Muscle of leg (tissue), 11 donors: ENCODE measurements around the gene RAP2A. TPM values are rescaled to one million over a fixed set of nuclear protein-coding genes. Genes with fewer than 3 reads are reported as not detected.

Experiments used
- DNase-seq: peaks from one replicate; pipeline ENCODE4 v3.0.0; 2013
- H3K27ac ChIP-seq: one replicate; pipeline ENCODE4 v1.5.1; 2013; ENCODE audit warnings: mild to moderate bottlenecking, low read length, control low read depth
- H3K27me3 ChIP-seq: one replicate; pipeline ENCODE4 v1.6.1; 2013; ENCODE audit warnings: low read length; ENCODE audit not compliant: control insufficient read depth, insufficient read depth
- H3K36me3 ChIP-seq: one replicate; pipeline ENCODE4 v1.6.1; 2013; ENCODE audit warnings: low read length; ENCODE audit not compliant: control insufficient read depth, insufficient read depth
- H3K4me1 ChIP-seq: one replicate; pipeline ENCODE4 v1.6.1; 2013; ENCODE audit warnings: low read length; ENCODE audit not compliant: control insufficient read depth, insufficient read depth
- H3K4me3 ChIP-seq: one replicate; pipeline ENCODE4 v1.5.1; 2013; ENCODE audit warnings: low read length, control low read depth
- H3K9me3 ChIP-seq: replicated peaks from 2 replicates; pipeline ENCODE4 v1.6.1; 2013; ENCODE audit warnings: low read depth, low read length; ENCODE audit not compliant: control insufficient read depth
- WGBS: methylation state at CpG from one replicate; pipeline ENCODE4 v1.1.5; 2013; ENCODE audit warnings: missing lambda C conversion rate; ENCODE audit not compliant: insufficient coverage; 5-methylcytosine and 5-hydroxymethylcytosine counted together
- polyA plus RNA-seq, 8 donors: library from polyadenylated mRNA; unstranded; fragments of 120-200 nt; gene quantifications; one replicate each; pipeline versions ENCODE4 v1.2.1 to v1.2.3, GENCODE V29; 2013; ENCODE audit warnings: inconsistent platforms in 1 of 8, low replicate concordance in 1 of 8; ENCODE audit not compliant: insufficient read length in 8 of 8, insufficient read depth in 1 of 8
- total RNA-seq: library from RNA; stranded (reverse); fragments of 120-200 nt; gene quantifications from one replicate; pipeline ENCODE4 v1.2.4, GENCODE V29; 2013

The RAP2A gene
- total and polyA plus RNA-seq, 9 donors: 18.9 to 35.7 (median 26.5) TPM

DNA sequence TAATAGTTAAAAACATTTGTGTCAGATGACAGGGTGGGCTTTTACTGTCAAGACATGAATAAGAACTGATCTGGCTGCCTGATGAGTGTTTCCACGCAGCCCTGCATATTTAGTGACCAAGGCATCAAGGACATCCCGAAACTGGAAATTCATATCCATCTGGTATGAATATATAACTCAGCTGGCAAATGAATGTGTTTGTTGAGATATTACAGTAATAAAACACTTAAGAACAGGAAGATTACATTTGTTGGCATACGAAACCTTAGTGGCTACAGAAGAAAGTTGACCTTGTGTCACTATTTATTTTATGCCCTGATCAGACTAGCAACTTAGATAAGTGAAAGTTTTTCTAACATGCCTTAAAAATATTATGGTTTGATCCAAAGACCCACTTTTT lies 32.8 kb downstream of the RAP2A start:
- Histone ChIP-seq H3K36me3 (peaks cover 8% of the 10 kb centered on the region), H3K27ac (no peak overlapping the region), H3K9me3 (no peaks in the 10 kb centered on the region), H3K4me1 (peaks cover 4% of the 10 kb centered on the region), H3K27me3 (no peaks in the 10 kb centered on the region), H3K4me3 (no peak overlapping the region)
- DNase-seq: no peak
- no CpG with 5 or more reads among the region's 3 CpGs for WGBS

DNA sequence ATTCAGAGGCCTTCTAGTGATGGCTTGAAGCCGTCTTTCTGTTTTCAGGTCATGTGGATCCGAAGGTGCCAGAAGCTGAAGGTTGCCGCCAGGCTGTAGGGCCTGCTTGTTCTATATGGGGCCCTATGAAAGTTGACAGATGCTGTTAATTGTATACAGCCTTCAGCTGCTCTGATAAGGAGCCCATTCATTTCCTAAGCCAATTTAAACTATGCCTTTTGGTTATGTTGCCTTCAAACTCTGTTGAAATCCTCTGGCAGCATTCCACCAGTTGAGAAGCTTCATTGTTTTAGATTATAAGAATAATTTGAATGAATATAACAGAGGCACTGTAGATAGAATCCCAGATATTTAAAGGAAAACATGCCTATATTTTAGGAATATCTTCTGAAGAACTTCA lies 34.4 kb downstream of the RAP2A start:
- peaks cover 4% of the 10 kb centered on the region for H3K4me1 ChIP-seq
- H3K4me3 ChIP-seq: no peak overlapping the region
- no peak overlapping the region for H3K27ac ChIP-seq
- H3K27me3 ChIP-seq: no peaks in the 10 kb centered on the region
- peak; percentile 66 for DNase-seq
- peaks cover 8% of the 10 kb centered on the region for H3K36me3 ChIP-seq
- WGBS: no CpG with 5 or more reads among the region's 3 CpGs
- no peaks in the 10 kb centered on the region for H3K9me3 ChIP-seq

DNA sequence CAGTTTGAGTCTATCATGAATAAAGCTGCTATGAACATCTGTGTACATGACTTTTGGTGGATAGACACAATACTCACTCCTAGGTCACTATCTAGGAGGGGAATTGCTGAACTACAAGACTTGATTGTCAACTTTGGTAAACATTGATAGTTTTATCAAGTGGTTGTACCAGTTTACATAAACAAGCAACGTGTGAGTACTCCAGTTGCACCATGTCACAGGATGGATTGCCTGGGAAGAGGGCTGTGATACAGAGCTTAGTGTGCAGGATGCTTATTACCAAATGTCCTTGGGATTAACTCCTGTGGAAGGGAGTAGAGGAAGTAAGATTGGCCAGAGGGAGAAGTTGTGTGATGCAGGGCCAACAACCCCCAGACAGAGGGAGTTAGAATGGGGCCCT lies 37.7 kb downstream of the RAP2A start:
- DNase-seq: no peak
- Histone ChIP-seq H3K36me3 (no peaks in the 10 kb centered on the region), H3K27me3 (no peaks in the 10 kb centered on the region), H3K9me3 (no peaks in the 10 kb centered on the region), H3K4me1 (peaks cover 7% of the 10 kb centered on the region), H3K27ac (no peak overlapping the region), H3K4me3 (no peak overlapping the region)
- WGBS: no CpG with 5 or more reads among the region's 1 CpG

DNA sequence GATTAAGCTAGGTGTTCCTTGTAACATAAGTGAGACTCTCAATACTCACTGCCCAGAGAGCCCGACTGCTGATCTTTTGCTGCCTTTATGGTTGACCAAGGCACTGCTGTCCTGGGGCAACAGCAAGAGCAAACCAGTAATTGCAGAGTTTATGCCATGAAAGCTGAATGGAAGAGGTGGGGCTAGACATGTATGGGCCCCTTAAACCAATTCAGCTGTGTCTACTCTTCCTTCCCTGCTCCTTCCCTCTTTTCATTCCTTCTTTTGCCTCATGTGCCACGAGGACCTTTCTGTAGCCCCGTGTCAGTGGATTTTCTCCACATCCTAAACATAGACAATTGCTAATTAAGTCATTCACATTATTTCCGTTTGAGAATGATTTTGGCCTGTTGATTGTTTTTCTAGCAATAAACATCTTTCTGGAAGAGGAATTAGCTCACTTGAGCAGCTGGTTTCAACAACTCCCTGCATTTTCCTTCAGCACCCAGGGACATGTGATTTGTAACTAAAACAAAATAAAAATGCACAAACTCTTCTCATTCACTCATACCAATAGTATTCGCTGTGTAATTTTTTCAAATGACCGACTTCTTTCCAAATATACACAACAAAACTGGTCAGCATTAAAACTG lies 40.5 kb downstream of the RAP2A start:
- Histone ChIP-seq H3K9me3 (no peaks in the 10 kb centered on the region), H3K36me3 (no peaks in the 10 kb centered on the region), H3K27me3 (no peaks in the 10 kb centered on the region), H3K27ac (peak overlapping the region; percentile 31), H3K4me3 (no peak overlapping the region), H3K4me1 (peaks cover 7% of the 10 kb centered on the region)
- DNase-seq: peak; percentile 74
- no CpG with 5 or more reads among the region's 6 CpGs for WGBS

DNA sequence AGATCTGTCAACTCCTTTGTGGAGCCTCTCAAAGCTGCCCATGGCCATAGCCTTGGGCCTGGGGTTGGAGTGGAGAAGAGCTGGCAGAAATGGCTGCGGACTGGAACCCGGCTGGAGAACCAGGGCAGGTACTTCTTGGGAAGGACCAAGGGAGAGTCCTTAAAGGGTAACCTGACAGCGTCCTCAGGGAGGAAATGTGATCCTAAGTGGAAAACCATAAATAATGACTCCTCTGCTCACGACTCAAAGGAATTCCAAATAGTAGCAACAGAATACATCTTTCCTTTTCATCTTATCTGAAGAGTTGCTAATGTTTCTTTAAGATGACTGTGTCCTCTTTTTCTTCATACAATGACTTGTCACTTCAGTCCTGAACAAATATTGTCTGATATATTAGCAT lies 41.0 kb downstream of the RAP2A start:
- Histone ChIP-seq H3K27me3 (no peaks in the 10 kb centered on the region), H3K36me3 (no peaks in the 10 kb centered on the region), H3K9me3 (no peaks in the 10 kb centered on the region), H3K4me1 (peaks cover 7% of the 10 kb centered on the region), H3K4me3 (no peak overlapping the region), H3K27ac (peak overlapping the region; percentile 16)
- DNase-seq: no peak
- no CpG with 5 or more reads among the region's 4 CpGs for WGBS

DNA sequence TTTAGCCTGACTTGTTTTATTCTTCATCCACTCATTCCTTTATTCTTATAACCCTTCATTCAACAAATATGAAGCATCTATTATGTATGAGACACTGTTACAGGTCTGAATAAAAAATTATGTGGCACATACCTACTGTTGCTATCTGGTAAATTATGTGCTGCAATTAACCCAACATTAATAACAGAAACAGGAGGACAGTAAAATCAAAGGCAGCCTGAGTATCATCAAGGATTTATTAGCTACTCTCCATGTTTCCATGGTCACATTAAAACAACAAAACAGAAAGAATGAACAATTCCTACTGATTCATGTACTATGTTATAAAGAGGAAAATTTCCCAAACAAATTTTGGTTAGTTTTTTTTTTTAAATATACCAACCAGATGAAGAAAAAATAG lies 43.9 kb downstream of the RAP2A start:
- Histone ChIP-seq H3K27ac (no peak overlapping the region), H3K9me3 (no peaks in the 10 kb centered on the region), H3K4me1 (peaks cover 3% of the 10 kb centered on the region), H3K27me3 (no peaks in the 10 kb centered on the region), H3K4me3 (no peak overlapping the region), H3K36me3 (no peaks in the 10 kb centered on the region)
- DNase-seq: peak; percentile 57

DNA sequence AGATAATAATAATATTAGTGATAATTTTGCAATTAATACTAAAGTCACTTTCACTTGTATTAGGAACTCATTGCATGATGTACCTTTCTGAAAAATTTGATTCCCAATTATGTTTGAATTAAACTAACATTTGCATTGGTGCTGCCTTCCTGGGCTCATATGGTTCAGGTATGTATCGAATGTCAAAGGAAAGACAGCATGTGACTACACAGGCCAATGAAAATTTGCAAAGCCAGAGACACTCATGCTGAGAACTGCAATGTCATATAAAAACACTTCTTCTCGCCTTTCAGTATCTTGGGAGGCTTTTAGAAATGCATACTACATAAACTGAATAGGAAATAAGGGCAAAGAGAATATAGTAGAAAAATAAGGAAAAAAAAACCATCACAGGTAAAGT lies 44.3 kb downstream of the RAP2A start:
- peaks cover 3% of the 10 kb centered on the region for H3K4me1 ChIP-seq
- H3K27ac ChIP-seq: no peak overlapping the region
- H3K4me3 ChIP-seq: no peak overlapping the region
- no peak for DNase-seq
- H3K9me3 ChIP-seq: no peaks in the 10 kb centered on the region
- no peaks in the 10 kb centered on the region for H3K36me3 ChIP-seq
- WGBS: no CpG with 5 or more reads among the region's 2 CpGs
- H3K27me3 ChIP-seq: no peaks in the 10 kb centered on the region

DNA sequence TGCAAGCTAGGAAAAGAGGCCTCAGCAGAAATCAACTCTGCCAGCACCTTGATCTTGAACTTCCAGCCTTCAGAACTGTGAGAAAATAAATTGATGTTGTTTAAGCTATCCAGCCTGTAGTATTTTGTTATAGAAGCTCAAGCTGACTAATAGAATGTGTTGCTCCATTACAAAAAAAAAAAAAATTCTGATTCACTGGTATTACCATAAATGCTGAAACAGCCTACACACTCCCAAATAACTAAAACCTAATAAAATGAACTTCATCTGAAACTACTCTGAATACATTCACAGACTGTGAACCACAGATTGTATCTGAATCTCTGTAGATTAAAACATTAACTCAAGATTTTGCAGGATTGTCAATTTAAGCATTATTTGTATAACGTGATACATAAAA lies 49.5 kb downstream of the RAP2A start:
- no peak overlapping the region for H3K27ac ChIP-seq
- WGBS: no CpG with 5 or more reads among the region's 1 CpG

DNA sequence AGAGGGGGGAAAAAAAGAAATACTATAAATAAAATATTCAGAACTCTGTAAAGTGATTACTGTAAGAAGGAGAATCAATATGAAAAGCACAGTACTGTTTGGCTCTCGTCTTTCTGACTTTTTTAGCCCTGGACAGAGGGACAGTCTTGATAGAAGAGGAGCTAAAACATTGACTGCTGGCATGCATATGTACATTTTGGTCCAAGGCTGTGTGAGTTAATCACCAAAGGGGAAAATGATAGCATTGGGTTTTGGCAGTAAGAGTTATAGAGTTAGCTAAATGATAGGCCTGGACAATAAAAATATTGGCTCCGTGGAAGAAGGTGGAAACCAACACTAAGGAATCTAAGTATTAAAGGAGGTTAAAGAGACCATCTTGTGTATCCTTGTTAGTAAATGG lies 50.3 kb downstream of the RAP2A start:
- 38% methylated on average over 2 of the region's 2 CpGs for WGBS

More for the DNA sequence above, 49.5 kb downstream of the RAP2A start:
- Histone ChIP-seq H3K36me3 (no peaks in the 10 kb centered on the region), H3K9me3 (no peaks in the 10 kb centered on the region), H3K4me3 (no peak overlapping the region), H3K27me3 (no peaks in the 10 kb centered on the region), H3K4me1 (no peaks in the 10 kb centered on the region)
- no peak for DNase-seq

DNA sequence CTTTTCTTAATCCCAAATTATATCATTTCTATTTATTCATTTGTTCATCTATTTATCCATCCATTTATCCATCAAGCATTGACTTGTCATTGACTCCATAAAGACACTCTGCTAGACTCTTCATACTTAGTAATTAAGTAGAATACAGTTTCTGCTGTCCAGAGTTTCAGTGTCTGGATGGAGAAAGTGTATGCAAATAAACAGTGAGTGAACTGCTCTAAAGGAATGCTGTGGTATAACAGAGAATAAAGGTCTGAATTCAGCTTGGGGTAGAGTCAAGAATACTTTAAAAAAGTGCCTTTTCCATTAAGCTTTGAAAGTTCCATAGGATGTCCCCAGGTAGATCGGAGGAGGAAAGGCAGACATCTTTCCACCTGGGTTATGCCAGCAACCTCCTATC lies 51.4 kb downstream of the RAP2A start:
- Histone ChIP-seq H3K4me3 (no peak overlapping the region), H3K36me3 (no peaks in the 10 kb centered on the region), H3K27me3 (no peaks in the 10 kb centered on the region), H3K9me3 (no peaks in the 10 kb centered on the region), H3K4me1 (no peaks in the 10 kb centered on the region), H3K27ac (no peak overlapping the region)
- no peak for DNase-seq
- 86% methylated on average over 1 of the region's 1 CpG for WGBS

More for the DNA sequence above, 50.3 kb downstream of the RAP2A start:
- no peaks in the 10 kb centered on the region for H3K4me1 ChIP-seq
- H3K27ac ChIP-seq: no peak overlapping the region
- H3K4me3 ChIP-seq: no peak overlapping the region
- H3K27me3 ChIP-seq: no peaks in the 10 kb centered on the region
- no peaks in the 10 kb centered on the region for H3K36me3 ChIP-seq
- DNase-seq: peak; percentile 73
- no peaks in the 10 kb centered on the region for H3K9me3 ChIP-seq

DNA sequence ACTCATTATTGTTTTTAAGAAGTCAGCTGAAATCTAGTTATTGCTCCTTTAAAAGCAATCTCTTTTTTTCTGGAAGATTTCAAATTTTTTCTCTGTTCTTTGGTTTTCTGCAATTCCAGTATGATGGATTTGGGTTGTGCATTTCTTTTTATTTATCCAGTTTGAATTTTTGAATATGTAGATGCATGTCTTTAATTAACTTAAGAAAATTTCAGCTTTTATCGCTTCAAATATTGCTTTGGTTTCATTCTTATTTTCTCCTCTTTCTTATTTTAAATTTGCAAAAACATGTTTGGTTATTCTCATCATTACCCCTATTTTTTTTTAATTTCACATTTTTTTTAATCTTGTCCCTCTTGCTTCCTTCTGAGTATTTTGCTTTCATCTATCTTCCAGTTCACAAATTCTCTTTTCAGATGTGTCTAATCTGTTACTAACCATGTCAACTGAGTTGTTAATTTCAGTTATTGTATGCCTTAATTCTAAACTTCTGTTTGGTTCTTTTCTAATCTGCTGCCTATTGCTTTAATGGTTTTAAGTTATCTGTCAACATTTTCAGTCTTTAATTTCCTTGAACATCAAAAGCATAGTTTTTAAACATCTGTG lies 56.8 kb downstream of the RAP2A start:
- Histone ChIP-seq H3K4me3 (no peak overlapping the region), H3K27me3 (no peaks in the 10 kb centered on the region), H3K27ac (no peak overlapping the region), H3K36me3 (no peaks in the 10 kb centered on the region), H3K9me3 (peaks cover 4% of the 10 kb centered on the region), H3K4me1 (no peaks in the 10 kb centered on the region)
- no peak for DNase-seq
- no CpG with 5 or more reads among the region's 1 CpG for WGBS
